Mesendoderm (in vitro differentiated cells): ENCODE data around the gene RNGTT.

Experiments used
- DNase-seq: peaks from one replicate; pipeline ENCODE4 v3.0.0; 2013
- H2AK5ac ChIP-seq: 2 replicates; pipeline ENCODE4 v1.6.1; 2013; ENCODE audit warnings: low read length, inconsistent platforms
- H2BK120ac ChIP-seq: 2 replicates; pipeline ENCODE4 v1.6.1; 2013; ENCODE audit warnings: low read depth, mild to moderate bottlenecking, low read length, moderate library complexity, mixed read lengths
- H2BK15ac ChIP-seq: replicated peaks from 2 replicates; pipeline ENCODE4 v1.6.1; 2013; ENCODE audit warnings: low read depth, mild to moderate bottlenecking, moderate library complexity
- H2BK5ac ChIP-seq: 2 replicates; pipeline ENCODE4 v1.6.1; 2013; ENCODE audit warnings: low read length, inconsistent platforms
- H3K18ac ChIP-seq: 2 replicates; pipeline ENCODE4 v1.6.1; 2013; ENCODE audit warnings: mild to moderate bottlenecking, low read length, mixed read lengths
- H3K23ac ChIP-seq: one replicate; pipeline ENCODE4 v1.6.1; 2013; ENCODE audit warnings: low read length
- H3K27ac ChIP-seq: 2 replicates; pipeline ENCODE4 v1.5.1; 2013; ENCODE audit warnings: low read depth, mild to moderate bottlenecking, inconsistent platforms, low read length, moderate library complexity
- H3K27me3 ChIP-seq: 2 replicates; pipeline ENCODE4 v1.6.1; 2013; ENCODE audit warnings: low read length, control low read depth, mild to moderate bottlenecking, inconsistent platforms; ENCODE audit not compliant: insufficient read depth, poor library complexity
- H3K36me3 ChIP-seq: 2 replicates; pipeline ENCODE4 v1.6.1; 2013; ENCODE audit warnings: low read length, inconsistent platforms; ENCODE audit not compliant: control insufficient read depth, insufficient read depth
- H3K4ac ChIP-seq: one replicate; pipeline ENCODE4 v1.6.1; 2013; ENCODE audit warnings: low read depth, mild to moderate bottlenecking, low read length, moderate library complexity
- H3K4me1 ChIP-seq: 2 replicates; pipeline ENCODE4 v1.6.1; 2013; ENCODE audit warnings: low read depth, low read length, inconsistent platforms; ENCODE audit not compliant: control insufficient read depth
- H3K4me2 ChIP-seq: 2 replicates; pipeline ENCODE4 v1.6.1; 2013; ENCODE audit warnings: low read length
- H3K4me3 ChIP-seq: 2 replicates; pipeline ENCODE4 v1.5.1; 2013; ENCODE audit warnings: mild to moderate bottlenecking, low read length
- H3K56ac ChIP-seq: one replicate; pipeline ENCODE4 v1.6.1; 2013; ENCODE audit warnings: low read length
- H3K79me1 ChIP-seq: 2 replicates; pipeline ENCODE4 v1.6.1; 2013; ENCODE audit warnings: low read length, inconsistent platforms
- H3K79me2 ChIP-seq: 2 replicates; pipeline ENCODE4 v1.6.1; 2013; ENCODE audit warnings: mild to moderate bottlenecking, low read length; ENCODE audit not compliant: control insufficient read depth, insufficient read depth
- H3K9ac ChIP-seq: 2 replicates; pipeline ENCODE4 v1.6.1; 2013; ENCODE audit warnings: low read length, inconsistent platforms
- H4K5ac ChIP-seq: one replicate; pipeline ENCODE4 v1.6.1; 2013; ENCODE audit warnings: low read length
- H4K8ac ChIP-seq: one replicate; pipeline ENCODE4 v1.6.1; 2013; ENCODE audit warnings: low read depth, mild to moderate bottlenecking, control low read depth, low read length, moderate library complexity
- WGBS: extraction: QIAGEN DNeasy Blood & Tissue Kit; methylation state at CpG from one replicate; pipeline ENCODE4 v1.1.7; 2013; ENCODE audit warnings: low lambda C conversion rate, missing lambda C conversion rate; ENCODE audit not compliant: insufficient coverage; ENCODE audit errors: extremely low coverage; 5-methylcytosine and 5-hydroxymethylcytosine counted together

RNGTT gene

GRCh38 chr6:88989215-88989614, 25.8 kb upstream of the RNGTT start:
- Histone ChIP-seq H4K5ac (no peak overlapping the region), H3K4ac (no peak overlapping the region), H3K4me2 (no peak overlapping the region), H3K4me1 (no peaks in the 10 kb centered on the region), H3K9ac (no peak overlapping the region), H3K4me3 (no peak overlapping the region), H3K79me1 (no peaks in the 10 kb centered on the region), H2BK15ac (no peak overlapping the region), H2AK5ac (no peak overlapping the region), H2BK120ac (no peak overlapping the region), H3K18ac (no peak overlapping the region), H3K36me3 (no peaks in the 10 kb centered on the region), H3K79me2 (no peaks in the 10 kb centered on the region), H3K56ac (no peak overlapping the region), H3K27me3 (no peaks in the 10 kb centered on the region), H3K27ac (no peak overlapping the region), H2BK5ac (no peak overlapping the region), H4K8ac (no peak overlapping the region), H3K23ac (no peak overlapping the region)
- DNase-seq: no peak
- WGBS: no CpG with 5 or more reads among the region's 1 CpG

GRCh38 chr6:88987922-88988321, 24.5 kb upstream of the RNGTT start:
- Histone ChIP-seq H4K5ac (no peak overlapping the region), H3K79me1 (no peaks in the 10 kb centered on the region), H2BK15ac (no peak overlapping the region), H3K27ac (no peak overlapping the region), H3K27me3 (no peaks in the 10 kb centered on the region), H3K4ac (no peak overlapping the region), H3K79me2 (no peaks in the 10 kb centered on the region), H3K36me3 (no peaks in the 10 kb centered on the region), H4K8ac (no peak overlapping the region), H3K9ac (no peak overlapping the region), H3K56ac (no peak overlapping the region), H3K4me1 (no peaks in the 10 kb centered on the region), H2AK5ac (no peak overlapping the region), H2BK120ac (no peak overlapping the region), H2BK5ac (no peak overlapping the region), H3K23ac (no peak overlapping the region), H3K18ac (no peak overlapping the region), H3K4me3 (no peak overlapping the region), H3K4me2 (no peak overlapping the region)
- DNase-seq: no peak
- WGBS: no CpG with 5 or more reads among the region's 2 CpGs

GRCh38 chr6:88985901-88986300, 22.5 kb upstream of the RNGTT start:
- Histone ChIP-seq H3K56ac (no peak overlapping the region), H3K36me3 (no peaks in the 10 kb centered on the region), H4K8ac (no peak overlapping the region), H4K5ac (no peak overlapping the region), H3K23ac (no peak overlapping the region), H3K4me1 (no peaks in the 10 kb centered on the region), H3K4me2 (no peak overlapping the region), H2BK5ac (no peak overlapping the region), H2BK120ac (no peak overlapping the region), H3K27ac (no peak overlapping the region), H3K18ac (no peak overlapping the region), H3K4me3 (no peak overlapping the region), H3K9ac (no peak overlapping the region), H3K79me1 (no peaks in the 10 kb centered on the region), H3K4ac (no peak overlapping the region), H3K79me2 (no peaks in the 10 kb centered on the region), H3K27me3 (no peaks in the 10 kb centered on the region), H2BK15ac (no peak overlapping the region), H2AK5ac (no peak overlapping the region)
- no peak for DNase-seq

- Histone ChIP-seq H3K9ac (no peak overlapping the region), H2AK5ac (no peak overlapping the region), H3K4me2 (no peak overlapping the region), H3K27me3 (no peaks in the 10 kb centered on the region), H3K27ac (no peak overlapping the region), H2BK120ac (no peak overlapping the region), H2BK5ac (no peak overlapping the region), H4K5ac (no peak overlapping the region), H4K8ac (no peak overlapping the region), H3K4me3 (no peak overlapping the region), H3K56ac (no peak overlapping the region), H2BK15ac (no peak overlapping the region), H3K79me2 (no peaks in the 10 kb centered on the region), H3K36me3 (no peaks in the 10 kb centered on the region), H3K79me1 (no peaks in the 10 kb centered on the region), H3K23ac (no peak overlapping the region), H3K4me1 (no peaks in the 10 kb centered on the region), H3K18ac (no peak overlapping the region), H3K4ac (no peak overlapping the region)
- no peak for DNase-seq
- WGBS: no CpG with 5 or more reads among the region's 5 CpGs
Measured at GRCh38 chr6:88984606-88985005, 21.2 kb upstream of the RNGTT start.

- H3K79me1 ChIP-seq: no peaks in the 10 kb centered on the region
- no peak overlapping the region for H4K5ac ChIP-seq
- H3K4me3 ChIP-seq: no peak overlapping the region
- no peaks in the 10 kb centered on the region for H3K27me3 ChIP-seq
- H3K27ac ChIP-seq: no peak overlapping the region
- no peak overlapping the region for H2BK15ac ChIP-seq
- no peak overlapping the region for H3K9ac ChIP-seq
- no peak overlapping the region for H2BK120ac ChIP-seq
- H3K18ac ChIP-seq: no peak overlapping the region
- H3K4me1 ChIP-seq: no peaks in the 10 kb centered on the region
- H3K56ac ChIP-seq: no peak overlapping the region
- no peak overlapping the region for H4K8ac ChIP-seq
- no peaks in the 10 kb centered on the region for H3K79me2 ChIP-seq
- H2AK5ac ChIP-seq: no peak overlapping the region
- no peak overlapping the region for H3K4ac ChIP-seq
- no peak for DNase-seq
- no peak overlapping the region for H3K4me2 ChIP-seq
- H2BK5ac ChIP-seq: no peak overlapping the region
- no peaks in the 10 kb centered on the region for H3K36me3 ChIP-seq
- H3K23ac ChIP-seq: no peak overlapping the region
Measured at GRCh38 chr6:88984152-88984551, 20.7 kb upstream of the RNGTT start.

- Histone ChIP-seq H3K23ac (no peak overlapping the region), H3K36me3 (no peaks in the 10 kb centered on the region), H3K79me1 (no peaks in the 10 kb centered on the region), H3K27me3 (no peaks in the 10 kb centered on the region), H3K79me2 (no peaks in the 10 kb centered on the region), H3K27ac (no peak overlapping the region), H2BK15ac (no peak overlapping the region), H4K8ac (no peak overlapping the region), H3K4ac (no peak overlapping the region), H2AK5ac (no peak overlapping the region), H3K56ac (no peak overlapping the region), H2BK120ac (no peak overlapping the region), H3K4me2 (no peak overlapping the region), H3K4me1 (no peaks in the 10 kb centered on the region), H3K9ac (no peak overlapping the region), H2BK5ac (no peak overlapping the region), H3K4me3 (no peak overlapping the region), H3K18ac (no peak overlapping the region), H4K5ac (no peak overlapping the region)
- WGBS: no CpG with 5 or more reads among the region's 4 CpGs
- peak; percentile 62 for DNase-seq
Measured at GRCh38 chr6:88983532-88983931, 20.1 kb upstream of the RNGTT start.
